Effector memory CD4-positive, alpha-beta T cell (primary cell): ENCODE results near the gene JKAMP.

Experiments used
- DNase-seq, 3 donors: peaks; one replicate each; pipeline ENCODE4 v3.0.0-alpha.2; 2020
- H3K27ac ChIP-seq: 2 replicates; pipeline ENCODE4 v1.7.0; 2013; ENCODE audit warnings: mild to moderate bottlenecking, low read length, moderate library complexity; ENCODE audit not compliant: insufficient read depth, poor library complexity, severe bottlenecking
- H3K27me3 ChIP-seq: replicated peaks from 2 replicates; pipeline ENCODE4 v1.7.0; 2013; ENCODE audit warnings: mild to moderate bottlenecking, low read length; ENCODE audit not compliant: insufficient read depth, control insufficient read depth, poor library complexity, severe bottlenecking
- H3K36me3 ChIP-seq: 2 replicates; pipeline ENCODE4 v1.7.0; 2013; ENCODE audit warnings: mild to moderate bottlenecking, low read length, moderate library complexity; ENCODE audit not compliant: control insufficient read depth, insufficient read depth
- H3K4me1 ChIP-seq: 2 replicates; pipeline ENCODE4 v1.7.0; 2013; ENCODE audit warnings: low read length, mild to moderate bottlenecking; ENCODE audit not compliant: control insufficient read depth, insufficient read depth, poor library complexity, severe bottlenecking
- H3K4me3 ChIP-seq: 2 replicates; pipeline ENCODE4 v1.7.0; 2013; ENCODE audit warnings: low read length, low read depth, mild to moderate bottlenecking; ENCODE audit not compliant: insufficient read depth, poor library complexity, severe bottlenecking
- H3K9me3 ChIP-seq: 2 replicates; pipeline ENCODE4 v1.7.0; 2013; ENCODE audit warnings: mild to moderate bottlenecking, low read length, moderate library complexity; ENCODE audit not compliant: control insufficient read depth

JKAMP gene

GRCh38 chr14:59507063-59507751, 22.9 kb downstream of the JKAMP start:
- peak in 1 of 3 donors; percentile 16 for DNase-seq

DNA sequence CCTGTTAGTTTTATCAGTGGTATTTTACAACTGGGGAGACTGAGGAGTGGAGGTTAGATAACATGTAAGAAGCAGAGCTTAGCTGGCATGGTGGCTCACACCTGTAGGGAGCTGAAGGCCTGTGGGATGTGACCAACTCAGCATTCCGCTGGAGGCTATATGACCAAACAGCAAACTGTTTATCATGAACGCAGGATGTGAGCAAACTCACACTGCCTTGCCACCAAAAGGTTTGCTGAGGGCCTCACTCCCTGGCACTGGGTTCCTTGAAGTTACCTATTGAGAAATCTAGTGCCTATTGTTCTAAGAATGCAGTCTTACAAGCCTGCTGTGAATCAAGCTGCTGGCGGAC, 23.4 kb downstream of the JKAMP start:
- no peaks in the 10 kb centered on the region for H3K27me3 ChIP-seq
- H3K27ac ChIP-seq, result no peak overlapping the region
- DNase-seq, result no peak
- H3K4me3 ChIP-seq, result no peak overlapping the region
- H3K4me1 ChIP-seq, result peaks cover 5% of the 10 kb centered on the region
- H3K36me3 ChIP-seq, result peaks cover 3% of the 10 kb centered on the region
- H3K9me3 ChIP-seq, result no peaks in the 10 kb centered on the region

More at GRCh38 chr14:59507063-59507751, 22.9 kb downstream of the JKAMP start:
- no peak overlapping the region for H3K27ac ChIP-seq
- no peaks in the 10 kb centered on the region for H3K9me3 ChIP-seq
- H3K4me3 ChIP-seq, result no peak overlapping the region
- H3K4me1 ChIP-seq, result peaks cover 5% of the 10 kb centered on the region
- H3K27me3 ChIP-seq, result no peaks in the 10 kb centered on the region
- H3K36me3 ChIP-seq, result peaks cover 3% of the 10 kb centered on the region

DNA sequence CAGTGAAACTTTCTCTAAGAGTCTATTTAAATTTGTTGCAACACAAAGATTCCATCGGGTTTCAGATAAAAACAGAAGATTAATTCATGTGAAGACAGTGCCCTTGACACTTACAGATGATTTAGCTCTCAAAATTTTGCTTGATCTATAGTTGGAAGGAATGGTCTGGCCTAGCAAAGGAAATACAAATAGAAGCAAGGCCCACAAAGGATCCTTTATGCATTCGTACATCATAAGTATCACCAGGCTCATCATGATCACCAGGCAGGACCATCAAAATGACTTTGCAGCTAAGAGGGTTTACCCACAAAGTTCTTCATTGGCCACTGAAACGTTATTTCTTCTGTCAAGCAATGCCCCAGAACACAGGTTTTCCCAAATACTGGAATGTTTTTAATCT, 24.8 kb downstream of the JKAMP start:
- Histone ChIP-seq H3K4me3 (no peak overlapping the region), H3K4me1 (peaks cover 5% of the 10 kb centered on the region), H3K27me3 (no peaks in the 10 kb centered on the region), H3K9me3 (no peaks in the 10 kb centered on the region), H3K27ac (no peak overlapping the region), H3K36me3 (no peaks in the 10 kb centered on the region)
- no peak for DNase-seq

GRCh38 chr14:59510001-59510400, 25.7 kb downstream of the JKAMP start:
- Histone ChIP-seq H3K4me1 (no peaks in the 10 kb centered on the region), H3K4me3 (no peak overlapping the region), H3K27me3 (no peaks in the 10 kb centered on the region), H3K36me3 (no peaks in the 10 kb centered on the region), H3K27ac (no peak overlapping the region), H3K9me3 (no peaks in the 10 kb centered on the region)
- no peak for DNase-seq

DNA sequence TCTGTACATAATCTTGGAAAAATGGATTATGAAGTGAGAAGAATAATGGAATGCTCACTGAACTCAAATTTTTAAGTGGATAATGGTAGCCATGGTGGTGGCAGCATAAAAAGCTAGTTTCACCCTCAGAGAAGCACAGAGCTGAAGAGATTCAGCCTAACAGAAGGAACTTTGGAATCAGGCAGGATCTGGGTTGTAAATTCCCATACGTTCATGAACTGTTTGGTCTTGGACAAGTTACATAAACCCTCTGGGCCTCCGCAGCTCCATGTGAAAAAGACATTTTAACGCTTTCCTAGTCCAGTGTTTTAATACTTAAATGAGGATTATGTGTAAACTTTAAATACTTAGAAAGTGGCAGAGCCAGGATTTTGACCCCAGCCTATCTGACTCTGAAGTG, 26.6 kb downstream of the JKAMP start:
- no peak for DNase-seq
- no peaks in the 10 kb centered on the region for H3K27me3 ChIP-seq
- H3K4me1 ChIP-seq, result no peaks in the 10 kb centered on the region
- H3K4me3 ChIP-seq, result no peak overlapping the region
- H3K9me3 ChIP-seq, result no peaks in the 10 kb centered on the region
- H3K36me3 ChIP-seq, result no peaks in the 10 kb centered on the region
- no peak overlapping the region for H3K27ac ChIP-seq

DNA sequence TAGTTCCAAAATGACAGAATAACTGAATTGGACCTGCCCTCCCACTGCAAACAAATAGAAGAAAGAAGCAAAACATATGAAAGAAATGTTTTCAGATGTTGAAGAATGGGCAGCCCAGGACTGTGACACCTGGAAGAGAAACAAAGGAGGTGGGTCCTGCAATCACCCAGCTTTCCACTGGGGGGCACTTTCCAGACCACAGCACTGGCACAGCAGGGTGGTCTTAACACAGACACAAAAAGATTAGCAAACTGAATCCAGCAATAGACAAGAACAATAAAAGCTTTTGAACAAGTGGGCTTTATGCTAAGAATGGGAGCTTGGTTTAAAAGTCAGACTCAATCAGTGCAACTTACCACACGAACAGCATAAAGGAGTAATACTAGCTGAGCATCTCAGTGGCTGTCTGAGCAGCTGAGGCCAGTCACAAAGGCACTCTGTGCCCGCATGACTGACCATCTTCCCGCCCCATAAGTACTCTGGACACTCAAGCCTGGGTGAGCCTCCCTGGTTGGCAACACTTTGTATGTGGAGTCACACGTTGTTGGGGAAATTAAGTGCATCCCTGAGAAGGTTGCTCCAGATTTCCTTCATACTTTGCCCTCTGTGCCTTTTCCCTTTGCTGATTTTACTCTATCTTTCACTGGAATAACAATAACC, 27.7 kb downstream of the JKAMP start:
- Histone ChIP-seq H3K27me3 (no peaks in the 10 kb centered on the region), H3K4me3 (no peak overlapping the region), H3K27ac (no peak overlapping the region), H3K9me3 (no peaks in the 10 kb centered on the region), H3K36me3 (no peaks in the 10 kb centered on the region), H3K4me1 (no peaks in the 10 kb centered on the region)
- no peak for DNase-seq

- Histone ChIP-seq H3K4me3 (no peak overlapping the region), H3K36me3 (no peaks in the 10 kb centered on the region), H3K27me3 (no peaks in the 10 kb centered on the region), H3K27ac (no peak overlapping the region), H3K4me1 (no peaks in the 10 kb centered on the region), H3K9me3 (no peaks in the 10 kb centered on the region)
- no peak for DNase-seq
Observed at GRCh38 chr14:59520224-59520623, 35.9 kb downstream of the JKAMP start.

DNA sequence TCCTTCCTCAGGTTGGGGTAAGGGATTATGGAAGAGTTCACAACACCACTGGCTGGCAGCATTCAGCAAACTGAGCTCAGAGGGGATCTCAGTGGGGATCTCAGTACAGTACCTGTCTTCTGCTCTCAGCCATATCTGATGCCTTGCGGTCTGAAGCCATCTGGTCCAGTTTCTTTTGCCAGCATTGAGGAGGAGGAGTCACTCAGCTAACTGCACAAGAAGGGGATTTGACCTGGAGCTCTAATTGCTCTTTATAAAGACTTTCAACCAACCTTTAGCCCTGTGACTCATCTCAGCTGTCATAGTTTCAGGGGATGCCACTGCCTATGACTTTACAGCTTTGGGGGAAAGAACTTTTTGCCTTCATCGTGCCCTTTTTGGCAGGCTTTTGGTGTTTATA, 44.9 kb downstream of the JKAMP start:
- Histone ChIP-seq H3K27ac (no peak overlapping the region), H3K4me3 (no peak overlapping the region), H3K36me3 (no peaks in the 10 kb centered on the region), H3K9me3 (no peaks in the 10 kb centered on the region), H3K4me1 (no peaks in the 10 kb centered on the region), H3K27me3 (no peaks in the 10 kb centered on the region)
- DNase-seq, result no peak

DNA sequence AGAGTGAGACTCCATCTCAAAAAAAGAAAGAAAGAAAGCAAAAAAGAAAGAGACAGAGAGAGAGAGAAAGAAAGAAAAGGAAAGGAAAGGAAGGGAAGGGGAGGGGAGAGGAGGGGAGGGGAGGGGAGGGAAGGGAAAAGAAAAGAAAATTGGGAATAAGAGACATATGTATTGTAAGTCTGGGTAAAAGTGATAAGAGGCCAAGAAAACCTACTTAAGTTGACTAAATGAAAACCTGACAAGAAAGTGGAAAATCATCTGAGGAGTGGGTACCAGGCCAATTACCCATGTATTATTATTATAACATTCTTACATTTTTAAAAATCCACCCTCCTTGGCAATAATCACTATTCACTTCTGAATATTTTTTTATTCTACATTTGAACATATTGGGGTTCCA, 46.0 kb downstream of the JKAMP start:
- no peak for DNase-seq
- Histone ChIP-seq H3K9me3 (no peaks in the 10 kb centered on the region), H3K27ac (no peak overlapping the region), H3K36me3 (no peaks in the 10 kb centered on the region), H3K27me3 (no peaks in the 10 kb centered on the region), H3K4me3 (no peak overlapping the region), H3K4me1 (no peaks in the 10 kb centered on the region)

DNA sequence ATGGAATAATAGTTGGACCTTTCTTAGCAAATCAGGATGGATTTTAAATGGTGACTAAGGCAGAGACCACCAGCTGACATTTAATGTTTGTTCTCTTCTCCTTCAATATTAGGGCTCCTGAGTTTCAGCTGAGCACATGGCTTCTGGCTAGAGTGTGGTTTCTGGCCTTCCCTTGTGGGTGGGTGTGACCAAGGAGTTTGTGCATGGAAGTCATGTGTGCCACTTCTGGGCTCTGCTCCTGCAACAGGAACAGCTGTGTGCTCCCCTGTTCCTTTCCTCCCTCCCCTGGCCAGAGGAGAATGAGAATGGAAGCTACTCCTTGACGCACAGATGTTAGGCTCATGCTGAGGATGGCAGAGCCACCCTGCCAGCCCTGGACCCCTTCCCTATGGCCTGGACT, 48.1 kb downstream of the JKAMP start:
- DNase-seq, result no peak
- no peak overlapping the region for H3K4me3 ChIP-seq
- H3K9me3 ChIP-seq, result no peaks in the 10 kb centered on the region
- H3K27ac ChIP-seq, result no peak overlapping the region
- H3K27me3 ChIP-seq, result no peaks in the 10 kb centered on the region
- H3K4me1 ChIP-seq, result no peaks in the 10 kb centered on the region
- H3K36me3 ChIP-seq, result no peaks in the 10 kb centered on the region
